OCI-LY3 (cell line): ENCODE measurements around the gene PLB1.

Experiments
- H2AFZ ChIP-seq: fragments of 200-600, 300-600 bp; shearing (Covaris generic); 2 replicates; pipeline ENCODE4 v1.6.0; 2014; ENCODE audit warnings: antibody characterized with exemption, low read depth, low read length
- H3K27ac ChIP-seq: fragments of 200-600, 300-600 bp; sonication (generic); 2 replicates; pipeline ENCODE4 v1.5.1; 2014; ENCODE audit warnings: mild to moderate bottlenecking, low read length, moderate library complexity, mixed read lengths
- H3K27me3 ChIP-seq: fragments of 200-600, 300-600 bp; sonication (generic); 2 replicates; pipeline ENCODE4 v1.6.1; 2014; ENCODE audit warnings: low read depth, low read length, mixed read lengths
- H3K36me3 ChIP-seq: fragments of 200-600, 300-600 bp; sonication (generic); replicated peaks from 2 replicates; pipeline ENCODE3; 2014; ENCODE audit warnings: low read depth, low read length, mixed read lengths
- H3K4me1 ChIP-seq: fragments of 300-600, 200-600 bp; sonication (generic); 2 replicates; pipeline ENCODE4 v1.6.1; 2014; ENCODE audit warnings: low read length, mixed read lengths
- H3K4me2 ChIP-seq: fragments of 200-600, 300-600 bp; sonication (generic); 2 replicates; pipeline ENCODE4 v1.6.1; 2014; ENCODE audit warnings: low read length, mixed read lengths
- H3K4me3 ChIP-seq: fragments of 300-600, 200-600 bp; sonication (generic); 2 replicates; pipeline ENCODE4 v1.5.1; 2014; ENCODE audit warnings: antibody characterized with exemption, mild to moderate bottlenecking, low read length, moderate library complexity
- H3K79me2 ChIP-seq: fragments of 300-600, 200-600 bp; shearing (Covaris generic); 2 replicates; pipeline ENCODE4 v1.6.1; 2014; ENCODE audit warnings: mild to moderate bottlenecking, low read length, mixed read lengths
- H3K9ac ChIP-seq: fragments of 300-600, 200-600 bp; shearing (Covaris generic); 2 replicates; pipeline ENCODE4 v1.6.0; 2014; ENCODE audit warnings: mild to moderate bottlenecking, low read length, moderate library complexity
- H3K9me3 ChIP-seq: fragments of 200-600, 300-600 bp; shearing (Covaris generic); 2 replicates; pipeline ENCODE4 v1.6.1; 2014; ENCODE audit warnings: low read length, mixed read lengths; ENCODE audit not compliant: insufficient read depth
- H4K20me1 ChIP-seq: fragments of 200-600, 300-600 bp; sonication (generic); 2 replicates; pipeline ENCODE4 v1.6.1; 2016; ENCODE audit warnings: low read length, mixed read lengths; ENCODE audit not compliant: insufficient read depth
- EZH2phosphoT487 ChIP-seq: fragments of 200-600 bp; shearing (Covaris generic); IDR thresholded peaks from 2 replicates; pipeline ENCODE4 v1.6.1; 2018; ENCODE audit warnings: antibody characterized with exemption, mixed run types, low read depth
- TF ChIP-seq, protein P1 (sequence below): fragments of 200-600, 300-600 bp; sonication (generic); IDR thresholded peaks from 2 replicates; pipeline ENCODE4 v1.5.1; 2014; ENCODE audit warnings: antibody characterized with exemption, low read length, low read depth

PLB1 gene

DNA sequence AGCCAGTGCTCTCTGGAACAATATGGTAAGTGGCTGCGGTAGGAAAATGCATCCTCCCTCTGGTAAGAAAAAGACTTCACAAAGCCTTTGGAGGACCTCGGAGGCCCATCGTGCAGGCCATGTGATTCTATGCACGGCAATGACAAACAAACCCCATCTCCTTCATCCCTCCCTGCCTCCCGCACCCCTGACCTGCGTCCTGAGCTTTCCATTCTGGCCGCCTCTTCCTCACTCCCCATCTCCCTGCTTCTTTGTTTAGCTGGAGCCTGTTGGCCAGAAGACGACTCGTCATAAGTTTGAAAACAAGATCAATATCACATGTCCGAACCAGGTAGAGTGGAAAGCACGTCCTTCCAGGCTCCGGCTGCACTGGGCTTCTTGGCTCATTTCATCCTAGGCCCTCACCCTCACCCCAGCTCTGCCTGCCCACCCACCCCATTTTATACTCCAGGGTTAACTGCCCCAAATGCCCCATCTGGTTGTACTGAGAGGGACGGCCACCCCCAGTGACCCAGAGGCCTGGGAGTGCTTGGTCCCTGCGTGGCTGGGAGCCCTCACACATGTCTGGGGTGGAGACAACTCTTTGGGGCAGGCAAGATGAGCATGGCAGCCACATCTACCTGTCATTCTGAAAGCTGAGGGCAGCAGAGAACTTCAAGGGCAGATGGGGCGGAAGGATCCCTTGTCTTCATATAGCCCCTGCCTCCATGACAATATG is 94.0 kb downstream of the PLB1 start:
- H3K4me1 ChIP-seq, result peaks cover 20% of the 10 kb centered on the region
- no peaks in the 10 kb centered on the region for H3K79me2 ChIP-seq
- no peak overlapping the region for H3K27ac ChIP-seq
- H4K20me1 ChIP-seq, result no peaks in the 10 kb centered on the region
- no peak overlapping the region for H2AFZ ChIP-seq
- no peaks in the 10 kb centered on the region for H3K36me3 ChIP-seq
- H3K9ac ChIP-seq, result no peak overlapping the region
- TF ChIP-seq, protein P1, sequence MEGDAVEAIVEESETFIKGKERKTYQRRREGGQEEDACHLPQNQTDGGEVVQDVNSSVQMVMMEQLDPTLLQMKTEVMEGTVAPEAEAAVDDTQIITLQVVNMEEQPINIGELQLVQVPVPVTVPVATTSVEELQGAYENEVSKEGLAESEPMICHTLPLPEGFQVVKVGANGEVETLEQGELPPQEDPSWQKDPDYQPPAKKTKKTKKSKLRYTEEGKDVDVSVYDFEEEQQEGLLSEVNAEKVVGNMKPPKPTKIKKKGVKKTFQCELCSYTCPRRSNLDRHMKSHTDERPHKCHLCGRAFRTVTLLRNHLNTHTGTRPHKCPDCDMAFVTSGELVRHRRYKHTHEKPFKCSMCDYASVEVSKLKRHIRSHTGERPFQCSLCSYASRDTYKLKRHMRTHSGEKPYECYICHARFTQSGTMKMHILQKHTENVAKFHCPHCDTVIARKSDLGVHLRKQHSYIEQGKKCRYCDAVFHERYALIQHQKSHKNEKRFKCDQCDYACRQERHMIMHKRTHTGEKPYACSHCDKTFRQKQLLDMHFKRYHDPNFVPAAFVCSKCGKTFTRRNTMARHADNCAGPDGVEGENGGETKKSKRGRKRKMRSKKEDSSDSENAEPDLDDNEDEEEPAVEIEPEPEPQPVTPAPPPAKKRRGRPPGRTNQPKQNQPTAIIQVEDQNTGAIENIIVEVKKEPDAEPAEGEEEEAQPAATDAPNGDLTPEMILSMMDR, result no peak
- no peak for TF ChIP-seq EZH2phosphoT487
- H3K4me2 ChIP-seq, result no peak overlapping the region
- H3K9me3 ChIP-seq, result no peaks in the 10 kb centered on the region
- no peak overlapping the region for H3K4me3 ChIP-seq
- H3K27me3 ChIP-seq, result peaks cover 12% of the 10 kb centered on the region

DNA sequence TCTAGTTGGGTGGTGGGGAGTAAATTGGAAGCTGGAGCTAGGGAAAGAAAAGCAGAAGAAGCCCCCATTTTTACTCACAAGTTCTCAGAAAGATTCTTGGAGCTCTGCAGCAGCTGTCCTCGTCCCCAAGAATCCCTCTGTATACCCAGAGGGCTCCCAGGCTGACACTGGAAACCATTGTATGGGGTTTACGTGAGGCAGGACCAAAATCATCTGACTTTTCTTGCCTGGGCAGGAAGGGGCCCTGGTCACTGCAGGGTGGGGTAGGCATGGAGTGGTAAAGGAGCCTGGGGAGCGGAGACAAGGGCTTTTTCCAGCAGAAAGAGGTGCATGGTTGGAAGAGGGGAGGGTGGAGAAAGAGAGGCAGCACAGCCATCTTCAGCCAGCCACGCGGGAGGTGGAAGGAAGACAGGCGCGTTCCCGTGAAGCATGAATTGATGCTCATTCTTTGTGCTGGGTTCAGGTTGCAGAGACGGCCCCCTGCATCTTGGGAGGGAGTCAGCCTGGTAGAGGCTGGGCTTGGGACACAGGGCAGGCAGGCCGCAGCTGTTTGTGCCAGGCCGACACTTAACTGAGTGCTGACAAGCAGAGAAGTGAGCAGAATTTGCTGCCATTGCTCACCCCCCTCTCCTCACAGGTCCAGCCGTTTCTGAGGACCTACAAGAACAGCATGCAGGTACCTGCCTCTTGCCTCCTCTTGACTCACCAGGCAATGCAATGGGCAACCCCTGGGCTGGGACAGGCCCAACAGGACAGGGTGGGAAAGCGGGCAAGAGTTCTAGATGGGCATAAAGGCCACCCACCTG is 94.8 kb downstream of the PLB1 start:
- Histone ChIP-seq H2AFZ (no peak overlapping the region), H3K79me2 (no peaks in the 10 kb centered on the region), H3K27me3 (peaks cover 11% of the 10 kb centered on the region), H3K9me3 (no peaks in the 10 kb centered on the region), H3K4me2 (no peak overlapping the region), H3K4me1 (peaks cover 26% of the 10 kb centered on the region), H3K27ac (no peak overlapping the region), H3K36me3 (no peaks in the 10 kb centered on the region), H3K9ac (no peak overlapping the region), H3K4me3 (no peak overlapping the region), H4K20me1 (no peaks in the 10 kb centered on the region)
- TF ChIP-seq, protein P1, result no peak
- no peak for TF ChIP-seq EZH2phosphoT487

DNA sequence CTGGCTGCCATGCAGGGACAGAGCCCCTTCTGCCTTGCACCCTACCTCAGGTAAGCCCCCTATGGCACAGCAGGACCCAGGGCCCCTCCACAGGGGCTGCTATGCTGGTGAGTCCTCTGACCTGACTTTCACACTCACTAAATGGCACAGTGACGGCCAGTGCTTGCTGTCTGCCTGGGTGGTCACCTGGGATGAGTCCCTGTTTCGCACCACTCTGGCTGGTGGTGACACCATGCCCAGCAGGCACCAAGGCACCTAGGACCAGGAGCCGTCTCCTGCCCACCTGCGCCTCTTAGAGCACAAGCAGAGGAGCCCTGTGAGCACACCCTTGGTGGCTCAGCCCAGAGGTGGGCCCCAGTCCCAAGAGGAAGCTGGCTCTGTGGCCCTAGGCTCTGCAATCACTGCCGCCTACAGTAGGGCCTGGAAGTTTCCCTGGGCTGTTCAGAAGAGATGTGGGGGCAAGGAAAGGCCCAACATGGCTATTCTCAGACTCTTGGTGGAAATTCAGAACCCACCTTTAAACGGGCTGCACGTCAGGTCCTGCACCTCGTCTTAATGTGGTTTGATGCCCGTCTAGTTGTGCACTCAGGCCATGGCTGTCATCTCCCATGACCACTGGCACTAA is 96.0 kb downstream of the PLB1 start:
- H3K27me3 ChIP-seq, result 0 out of 2 replicates have a peak, but pooled peaks cover 3% of the 10 kb centered on the region
- peaks cover 24% of the 10 kb centered on the region for H3K4me1 ChIP-seq
- no peaks in the 10 kb centered on the region for H3K9me3 ChIP-seq
- TF ChIP-seq, protein P1, result no peak
- TF ChIP-seq EZH2phosphoT487, result no peak
- H3K27ac ChIP-seq, result no peak overlapping the region
- H3K36me3 ChIP-seq, result no peaks in the 10 kb centered on the region
- no peaks in the 10 kb centered on the region for H3K79me2 ChIP-seq
- no peaks in the 10 kb centered on the region for H4K20me1 ChIP-seq
- H3K4me3 ChIP-seq, result no peak overlapping the region
- no peak overlapping the region for H3K4me2 ChIP-seq
- no peak overlapping the region for H3K9ac ChIP-seq
- H2AFZ ChIP-seq, result no peak overlapping the region

DNA sequence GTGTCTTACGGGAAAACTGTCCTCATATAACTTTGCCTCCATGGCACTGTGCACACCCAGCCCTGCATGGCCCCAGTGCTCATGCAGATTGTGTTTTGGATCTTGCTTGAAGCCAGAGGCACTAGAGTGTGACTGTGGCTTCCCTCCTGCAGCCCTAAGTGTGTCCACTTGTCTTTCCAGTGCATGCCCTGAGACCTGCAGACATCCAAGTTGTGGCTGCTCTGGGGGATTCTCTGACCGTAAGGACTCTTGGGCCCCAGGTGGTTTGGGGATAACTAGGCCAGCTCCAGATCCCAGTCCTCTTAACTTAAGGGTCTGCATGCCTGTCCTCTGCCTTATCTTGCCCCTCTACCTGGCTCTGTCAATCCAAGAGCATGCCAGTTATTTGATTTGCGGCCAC is 96.6 kb downstream of the PLB1 start:
- Histone ChIP-seq H3K79me2 (no peaks in the 10 kb centered on the region), H4K20me1 (no peaks in the 10 kb centered on the region), H3K9me3 (no peaks in the 10 kb centered on the region), H3K9ac (no peak overlapping the region), H3K4me2 (no peak overlapping the region), H3K4me1 (peaks cover 18% of the 10 kb centered on the region), H3K4me3 (no peak overlapping the region), H2AFZ (no peak overlapping the region), H3K36me3 (no peaks in the 10 kb centered on the region), H3K27me3 (0 out of 2 replicates have a peak, but pooled peaks cover 3% of the 10 kb centered on the region), H3K27ac (no peak overlapping the region)
- no peak for TF ChIP-seq EZH2phosphoT487
- TF ChIP-seq, protein P1, result no peak
